NOMO-1 treated with dmso at 0.1 percent for 144 hours (cell line): ENCODE measurements around the gene SPAG16.
"Not testable (repeated sequence)": the region's sequence is repeated elsewhere in the genome, so short reads cannot be mapped to it uniquely, and the experiment has no call there.

Experiments
- DNase-seq: peaks from one replicate; lab custom pipeline; 2025; ENCODE audit not compliant: unreplicated experiment; lab: John Stamatoyannopoulos, UW

The SPAG16 gene

GRCh38 chr2:213266421-213266820 is 17.8 kb upstream of the SPAG16 start:
- DNase-seq: no peak

- DNase-seq: no peak
These were observed 12.3 kb upstream of the SPAG16 start for GRCh38 chr2:213271947-213272346.

- DNase-seq: no peak
These were observed 10.1 kb upstream of the SPAG16 start for GRCh38 chr2:213274143-213274542.

GRCh38 chr2:213275265-213275664 is 9.0 kb upstream of the SPAG16 start:
- no peak for DNase-seq

GRCh38 chr2:213277134-213277533 is 7.1 kb upstream of the SPAG16 start:
- DNase-seq: not testable (repeated sequence)

- no peak for DNase-seq
These were observed 5.1 kb upstream of the SPAG16 start for GRCh38 chr2:213279116-213279620.

GRCh38 chr2:213279971-213280370 is 4.3 kb upstream of the SPAG16 start:
- no peak for DNase-seq

- DNase-seq: no peak
These were observed 3.1 kb upstream of the SPAG16 start for GRCh38 chr2:213281156-213281555.

GRCh38 chr2:213285404-213285803 is 1.1 kb downstream of the SPAG16 start:
- DNase-seq: no peak

GRCh38 chr2:213286161-213286560 is 1.9 kb downstream of the SPAG16 start:
- no peak for DNase-seq

GRCh38 chr2:213288913-213289700 is 4.8 kb downstream of the SPAG16 start:
- DNase-seq: no peak

GRCh38 chr2:213290501-213290900 is 6.2 kb downstream of the SPAG16 start:
- no peak for DNase-seq

GRCh38 chr2:213296270-213296669 is 12.0 kb downstream of the SPAG16 start:
- DNase-seq: no peak

GRCh38 chr2:213306316-213306942 is 22.2 kb downstream of the SPAG16 start:
- DNase-seq: no peak

GRCh38 chr2:213315168-213315876 is 31.1 kb downstream of the SPAG16 start:
- DNase-seq: peak; percentile 30

- DNase-seq: no peak
These were observed 31.9 kb downstream of the SPAG16 start for GRCh38 chr2:213316001-213316735.

- no peak for DNase-seq
These were observed 33.7 kb downstream of the SPAG16 start for GRCh38 chr2:213317929-213318328.

GRCh38 chr2:213320604-213321003 is 36.3 kb downstream of the SPAG16 start:
- no peak for DNase-seq

GRCh38 chr2:213336253-213336770 is 52.0 kb downstream of the SPAG16 start:
- no peak for DNase-seq

- no peak for DNase-seq
These were observed 69.2 kb downstream of the SPAG16 start for GRCh38 chr2:213353419-213353818.

- no peak for DNase-seq
These were observed 92.4 kb downstream of the SPAG16 start for GRCh38 chr2:213376644-213377043.
